Measurements from ENCODE around the gene LCK. TPM values are rescaled to one million over a fixed set of nuclear protein-coding genes. Genes with fewer than 3 reads are reported as not detected.

LCK gene
- total RNA-seq, 2 donors from 2014 or later = 1.8 to 4.4 TPM

DNA sequence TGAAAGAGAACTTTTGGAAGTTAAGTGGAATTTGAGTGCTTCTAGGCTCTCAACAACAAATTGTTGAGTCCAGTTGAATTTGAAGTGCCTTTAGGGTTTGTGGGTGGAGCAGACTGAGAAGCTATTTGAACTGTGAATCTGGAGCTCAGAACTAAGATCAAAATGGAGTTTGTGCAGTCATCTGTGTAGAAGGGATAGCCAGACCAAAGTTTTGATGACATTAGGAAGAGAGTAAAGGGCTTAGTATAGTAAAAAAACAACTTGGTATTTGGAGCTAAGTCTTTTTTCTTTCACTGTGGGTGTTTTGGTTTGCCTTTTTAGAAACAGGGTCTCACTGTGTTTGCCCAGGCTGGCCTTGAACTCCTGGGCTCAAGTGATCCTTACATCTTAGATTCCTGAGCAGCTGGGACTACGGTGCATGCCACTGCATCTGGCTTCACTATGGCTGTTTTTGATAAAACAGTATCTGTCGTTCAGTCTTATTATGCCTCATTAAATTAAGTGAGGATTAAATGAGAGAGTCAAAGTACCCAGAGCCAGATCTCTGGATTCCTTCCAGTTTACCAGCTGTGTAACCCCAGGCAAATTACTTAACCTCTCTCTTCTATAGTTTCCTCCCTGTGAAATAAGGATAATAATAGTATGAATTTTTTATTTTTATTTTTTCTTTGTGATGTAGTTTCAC is 60.8 kb downstream of the LCK start:
- no peak overlapping the region for H3K27ac Mint-ChIP-seq
- H3K27ac ChIP-seq (ENCODE audit: low read depth, low read length) = no peak overlapping the region
- H3K9me3 ChIP-seq (ENCODE audit: control insufficient read depth, low read length) = no peaks in the 10 kb centered on the region
- peaks cover 12% of the 10 kb centered on the region for H3K36me3 ChIP-seq (ENCODE audit: control insufficient read depth, insufficient read depth, low read length)
- H3K27me3 Mint-ChIP-seq (ENCODE audit: insufficient read depth) = no peaks in the 10 kb centered on the region
- TF ChIP-seq, protein P1, sequence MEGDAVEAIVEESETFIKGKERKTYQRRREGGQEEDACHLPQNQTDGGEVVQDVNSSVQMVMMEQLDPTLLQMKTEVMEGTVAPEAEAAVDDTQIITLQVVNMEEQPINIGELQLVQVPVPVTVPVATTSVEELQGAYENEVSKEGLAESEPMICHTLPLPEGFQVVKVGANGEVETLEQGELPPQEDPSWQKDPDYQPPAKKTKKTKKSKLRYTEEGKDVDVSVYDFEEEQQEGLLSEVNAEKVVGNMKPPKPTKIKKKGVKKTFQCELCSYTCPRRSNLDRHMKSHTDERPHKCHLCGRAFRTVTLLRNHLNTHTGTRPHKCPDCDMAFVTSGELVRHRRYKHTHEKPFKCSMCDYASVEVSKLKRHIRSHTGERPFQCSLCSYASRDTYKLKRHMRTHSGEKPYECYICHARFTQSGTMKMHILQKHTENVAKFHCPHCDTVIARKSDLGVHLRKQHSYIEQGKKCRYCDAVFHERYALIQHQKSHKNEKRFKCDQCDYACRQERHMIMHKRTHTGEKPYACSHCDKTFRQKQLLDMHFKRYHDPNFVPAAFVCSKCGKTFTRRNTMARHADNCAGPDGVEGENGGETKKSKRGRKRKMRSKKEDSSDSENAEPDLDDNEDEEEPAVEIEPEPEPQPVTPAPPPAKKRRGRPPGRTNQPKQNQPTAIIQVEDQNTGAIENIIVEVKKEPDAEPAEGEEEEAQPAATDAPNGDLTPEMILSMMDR (conservative IDR thresholded peaks at IDR 0.05) = no peak
- H3K9ac ChIP-seq (ENCODE audit: extremely low read depth, low read length, poor library complexity, severe bottlenecking) = no peak overlapping the region
- H3K4me3 ChIP-seq (ENCODE audit: low read length) = no peak overlapping the region
- no peaks in the 10 kb centered on the region for H3K9me3 Mint-ChIP-seq
- WGBS, 2 experiments (ENCODE audit: insufficient coverage in 1 of 2, insufficient read length in 1 of 2) = 93 to 96% methylated on average over 2 of the region's 2 CpGs
- H3K4me3 Mint-ChIP-seq = no peak overlapping the region
- H3K4me1 ChIP-seq (ENCODE audit: control insufficient read depth, insufficient read depth, low read length) = no peaks in the 10 kb centered on the region
- H3K27me3 ChIP-seq (ENCODE audit: control insufficient read depth, insufficient read depth, low read length, poor library complexity, severe bottlenecking) = no peaks in the 10 kb centered on the region
- H3K36me3 Mint-ChIP-seq (ENCODE audit: low read depth) = peaks cover 17% of the 10 kb centered on the region
- DNase-seq = no peak
- H3K4me1 Mint-ChIP-seq = peaks cover 9% of the 10 kb centered on the region

DNA sequence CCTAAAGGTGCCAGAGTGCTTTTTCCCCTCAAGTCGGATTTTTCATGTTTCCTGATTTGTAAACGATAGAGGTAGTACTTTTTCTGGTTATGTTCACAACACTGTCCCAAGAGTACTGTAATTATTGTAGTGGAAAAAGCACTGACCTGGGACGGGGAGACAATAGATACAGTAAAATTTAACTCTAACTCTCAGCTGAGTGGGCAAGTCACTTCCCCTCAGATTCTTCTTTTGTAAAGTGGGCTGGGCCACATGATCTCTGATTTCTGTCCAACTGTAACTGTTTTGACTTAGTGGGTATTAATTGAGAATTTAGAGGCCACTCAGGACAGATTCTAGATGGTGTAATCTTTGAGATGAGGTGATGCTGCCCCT is 65.8 kb downstream of the LCK start:
- Mint-ChIP-seq H3K4me1 (peaks cover 6% of the 10 kb centered on the region), H3K36me3 (ENCODE audit: low read depth) (peaks cover 35% of the 10 kb centered on the region), H3K27ac (no peak overlapping the region), H3K27me3 (ENCODE audit: insufficient read depth) (no peaks in the 10 kb centered on the region), H3K4me3 (no peak overlapping the region), H3K9me3 (no peaks in the 10 kb centered on the region)
- Histone ChIP-seq H3K9ac (ENCODE audit: extremely low read depth, low read length, poor library complexity, severe bottlenecking) (no peak overlapping the region), H3K27ac (ENCODE audit: low read depth, low read length) (no peak overlapping the region), H3K4me3 (ENCODE audit: low read length) (no peak overlapping the region), H3K36me3 (ENCODE audit: control insufficient read depth, insufficient read depth, low read length) (peaks cover 39% of the 10 kb centered on the region), H3K9me3 (ENCODE audit: control insufficient read depth, low read length) (no peaks in the 10 kb centered on the region), H3K27me3 (ENCODE audit: control insufficient read depth, insufficient read depth, low read length, poor library complexity, severe bottlenecking) (no peaks in the 10 kb centered on the region), H3K4me1 (ENCODE audit: control insufficient read depth, insufficient read depth, low read length) (no peaks in the 10 kb centered on the region)
- DNase-seq = no peak
- TF ChIP-seq, protein P1 (conservative IDR thresholded peaks at IDR 0.05) = no peak
- 83 to 100% methylated on average over 2 to 3 of the region's 3 CpGs for WGBS, 2 experiments (ENCODE audit: insufficient coverage in 1 of 2, insufficient read length in 1 of 2)

GRCh38 chr1:32318127-32318869 is 67.2 kb downstream of the LCK start:
- TF ChIP-seq, protein P1 (conservative IDR thresholded peaks at IDR 0.05) = no peak
- Histone ChIP-seq H3K9me3 (ENCODE audit: control insufficient read depth, low read length) (no peaks in the 10 kb centered on the region), H3K9ac (ENCODE audit: extremely low read depth, low read length, poor library complexity, severe bottlenecking) (no peak overlapping the region), H3K36me3 (ENCODE audit: control insufficient read depth, insufficient read depth, low read length) (peaks cover 44% of the 10 kb centered on the region), H3K4me1 (ENCODE audit: control insufficient read depth, insufficient read depth, low read length) (no peaks in the 10 kb centered on the region), H3K27ac (ENCODE audit: low read depth, low read length) (no peak overlapping the region), H3K27me3 (ENCODE audit: control insufficient read depth, insufficient read depth, low read length, poor library complexity, severe bottlenecking) (no peaks in the 10 kb centered on the region), H3K4me3 (ENCODE audit: low read length) (no peak overlapping the region)
- no peak for DNase-seq
- H3K9me3 Mint-ChIP-seq = no peaks in the 10 kb centered on the region
- H3K27ac Mint-ChIP-seq = no peak overlapping the region
- H3K4me1 Mint-ChIP-seq = peaks cover 8% of the 10 kb centered on the region
- no peak overlapping the region for H3K4me3 Mint-ChIP-seq
- no peaks in the 10 kb centered on the region for H3K27me3 Mint-ChIP-seq (ENCODE audit: insufficient read depth)
- WGBS, 2 experiments (ENCODE audit: insufficient coverage in 1 of 2, insufficient read length in 1 of 2) = 96 to 97% methylated on average over 8 to 9 of the region's 10 CpGs
- H3K36me3 Mint-ChIP-seq (ENCODE audit: low read depth) = peaks cover 44% of the 10 kb centered on the region

All from endodermal cell (in vitro differentiated cells).